GM21526 (cell line): ENCODE results near the gene KLHDC10.
"Not testable (repeated sequence)": the region's sequence is repeated elsewhere in the genome, so short reads cannot be mapped to it uniquely, and the experiment has no call there.

ENCODE experiments used
- ATAC-seq: cut with Tn5 transposase; IDR thresholded peaks from one replicate; pipeline ENCODE4 v1.9.1; 2021; ENCODE audit warnings: moderate library complexity; ENCODE audit not compliant: unreplicated experiment, low FRiP score

Gene KLHDC10

GRCh38 chr7:130113887-130114286, 43.6 kb downstream of the KLHDC10 start:
- no peak for ATAC-seq

- ATAC-seq: no peak
Observed at GRCh38 chr7:130114374-130114773, 44.0 kb downstream of the KLHDC10 start.

GRCh38 chr7:130114776-130115175, 44.4 kb downstream of the KLHDC10 start:
- no peak for ATAC-seq

- ATAC-seq: no peak
Observed at GRCh38 chr7:130118294-130118693, 48.0 kb downstream of the KLHDC10 start.

GRCh38 chr7:130118801-130119200, 48.5 kb downstream of the KLHDC10 start:
- no peak for ATAC-seq

- ATAC-seq: no peak
Observed at GRCh38 chr7:130123501-130123900, 53.2 kb downstream of the KLHDC10 start.

GRCh38 chr7:130124711-130125110, 54.4 kb downstream of the KLHDC10 start:
- ATAC-seq: no peak

GRCh38 chr7:130126840-130127239, 56.5 kb downstream of the KLHDC10 start:
- not testable (repeated sequence) for ATAC-seq

- no peak for ATAC-seq
Observed at GRCh38 chr7:130127404-130127803, 57.1 kb downstream of the KLHDC10 start.

GRCh38 chr7:130127821-130128317, 57.5 kb downstream of the KLHDC10 start:
- no peak for ATAC-seq

- ATAC-seq: no peak
Observed at GRCh38 chr7:130129011-130129411, 58.7 kb downstream of the KLHDC10 start.

GRCh38 chr7:130131191-130131834, 61.0 kb downstream of the KLHDC10 start:
- ATAC-seq: no peak

- no peak for ATAC-seq
Observed at GRCh38 chr7:130131964-130132875, 61.9 kb downstream of the KLHDC10 start.

- no peak for ATAC-seq
Observed at GRCh38 chr7:130133029-130133782, 62.9 kb downstream of the KLHDC10 start.

- ATAC-seq: no peak
Observed at GRCh38 chr7:130134106-130134636, 63.8 kb downstream of the KLHDC10 start.

- no peak for ATAC-seq
Observed at GRCh38 chr7:130134726-130135125, 64.4 kb downstream of the KLHDC10 start.

GRCh38 chr7:130135208-130136205, 65.2 kb downstream of the KLHDC10 start:
- ATAC-seq: no peak

- ATAC-seq: no peak
Observed at GRCh38 chr7:130136579-130137167, 66.3 kb downstream of the KLHDC10 start.

GRCh38 chr7:130137207-130137606, 66.9 kb downstream of the KLHDC10 start:
- no peak for ATAC-seq
